DND-41 (cell line): ENCODE data around the gene MELK.

Experiments
- ATAC-seq: fragments of 200-7000 bp; cut with Tn5 transposase; 3 replicates; pipeline ENCODE4 v1.9.1; 2021; ENCODE audit warnings: low read depth; ENCODE audit not compliant: insufficient read depth
- DNase-seq: peaks from one replicate; pipeline ENCODE4 v3.0.0-alpha.2; 2020
- H2AFZ ChIP-seq: 2 replicates; pipeline ENCODE4 v1.6.0; 2012; ENCODE audit warnings: low read depth, low read length
- H3K27ac ChIP-seq: 2 replicates; pipeline ENCODE4 v1.5.1; 2012; ENCODE audit warnings: low read length, inconsistent platforms
- H3K27me3 ChIP-seq: fragments of 200-600 bp; sonication (generic); 2 replicates; pipeline ENCODE4 v1.6.0; 2012; ENCODE audit warnings: low read length, mild to moderate bottlenecking, inconsistent platforms; ENCODE audit not compliant: insufficient read depth, poor library complexity
- H3K36me3 ChIP-seq: 2 replicates; pipeline ENCODE4 v1.5.1; 2012; ENCODE audit warnings: low read length, inconsistent platforms; ENCODE audit not compliant: insufficient read depth
- H3K4me1 ChIP-seq: 2 replicates; pipeline ENCODE4 v1.5.1; 2012; ENCODE audit warnings: mild to moderate bottlenecking, low read length; ENCODE audit not compliant: insufficient read depth
- H3K4me2 ChIP-seq: 2 replicates; pipeline ENCODE4 v1.6.0; 2012; ENCODE audit warnings: mild to moderate bottlenecking, moderate library complexity, low read length, inconsistent platforms; ENCODE audit not compliant: insufficient read depth
- H3K4me3 ChIP-seq, 2 experiments: fragments of 200-600 bp in 1 of 2; shearing (Covaris generic) in 1 of 2; 2 replicates each; pipeline ENCODE4 v1.5.1; 2012 to 2016; ENCODE audit warnings: inconsistent platforms in 2 of 2, low read length in 2 of 2, mild to moderate bottlenecking in 2 of 2, low read depth in 1 of 2, moderate library complexity in 1 of 2
- H3K79me2 ChIP-seq: 2 replicates; pipeline ENCODE4 v1.6.0; 2012; ENCODE audit warnings: low read length, inconsistent platforms; ENCODE audit not compliant: insufficient read depth
- H3K9ac ChIP-seq: 2 replicates; pipeline ENCODE4 v1.6.0; 2012; ENCODE audit warnings: low read depth, mild to moderate bottlenecking, inconsistent platforms, low read length, moderate library complexity
- H3K9me3 ChIP-seq: 2 replicates; pipeline ENCODE4 v1.5.1; 2012; ENCODE audit warnings: low read length, moderate library complexity, mild to moderate bottlenecking, inconsistent platforms; ENCODE audit not compliant: insufficient read depth, severe bottlenecking
- H4K20me1 ChIP-seq: 2 replicates; pipeline ENCODE4 v1.6.0; 2012; ENCODE audit warnings: low read length; ENCODE audit not compliant: insufficient read depth
- CTCF ChIP-seq: IDR thresholded peaks from 2 replicates; pipeline ENCODE4 v1.5.1; 2012; ENCODE audit warnings: borderline replicate concordance, low read length, moderate library complexity, mild to moderate bottlenecking; ENCODE audit not compliant: poor library complexity, severe bottlenecking; ENCODE audit errors: extremely low read depth
- EZH2 ChIP-seq: IDR thresholded peaks from 3 replicates; pipeline ENCODE4 v1.6.1; 2012; ENCODE audit warnings: borderline replicate concordance, low read depth, mild to moderate bottlenecking, moderate library complexity, low read length, inconsistent platforms; ENCODE audit not compliant: severe bottlenecking

Gene MELK

GRCh38 chr9:36597412-36598178 lies 24.9 kb downstream of the MELK start:
- H4K20me1 ChIP-seq = peaks cover 6% of the 10 kb centered on the region; the same call in 1 of the 2 replicates
- H3K4me3 ChIP-seq = no peak overlapping the region
- no peak overlapping the region for H3K27ac ChIP-seq
- H2AFZ ChIP-seq = no peak overlapping the region
- no peaks in the 10 kb centered on the region for H3K27me3 ChIP-seq
- peaks cover 64% of the 10 kb centered on the region for H3K79me2 ChIP-seq
- DNase-seq (no peak), ATAC-seq (peak; percentile 53; the same call in 1 of the 3 replicates)
- H3K9me3 ChIP-seq = no peaks in the 10 kb centered on the region
- no peak overlapping the region for H3K9ac ChIP-seq
- TF ChIP-seq CTCF (peak; percentile 50), EZH2 (no peak)
- no peaks in the 10 kb centered on the region for H3K4me1 ChIP-seq
- peaks cover 88% of the 10 kb centered on the region for H3K36me3 ChIP-seq
- no peak overlapping the region for H3K4me2 ChIP-seq

GRCh38 chr9:36598273-36598672 lies 25.6 kb downstream of the MELK start:
- H3K4me1 ChIP-seq = no peaks in the 10 kb centered on the region
- H3K36me3 ChIP-seq = peaks cover 91% of the 10 kb centered on the region

GRCh38 chr9:36603006-36603405 lies 30.3 kb downstream of the MELK start:
- H3K4me3 ChIP-seq = no peak overlapping the region
- no peak for TF ChIP-seq CTCF
- no peak for TF ChIP-seq EZH2
- H3K27me3 ChIP-seq = no peaks in the 10 kb centered on the region
- ATAC-seq (no peak), DNase-seq (no peak)
- H3K9me3 ChIP-seq = no peaks in the 10 kb centered on the region
- H3K79me2 ChIP-seq = peaks cover 53% of the 10 kb centered on the region
- no peak overlapping the region for H3K27ac ChIP-seq
- no peaks in the 10 kb centered on the region for H3K4me1 ChIP-seq
- peaks cover 3% of the 10 kb centered on the region; the same call in 1 of the 2 replicates for H4K20me1 ChIP-seq
- H3K4me2 ChIP-seq = no peak overlapping the region
- H3K36me3 ChIP-seq = peaks cover 86% of the 10 kb centered on the region
- H3K9ac ChIP-seq = no peak overlapping the region
- H2AFZ ChIP-seq = no peak overlapping the region

More at GRCh38 chr9:36598273-36598672, 25.6 kb downstream of the MELK start:
- no peak overlapping the region for H3K4me3 ChIP-seq
- H2AFZ ChIP-seq = no peak overlapping the region
- no peaks in the 10 kb centered on the region for H3K27me3 ChIP-seq
- peaks cover 5% of the 10 kb centered on the region; the same call in 1 of the 2 replicates for H4K20me1 ChIP-seq
- TF ChIP-seq CTCF (no peak), EZH2 (no peak)
- H3K27ac ChIP-seq = no peak overlapping the region
- H3K9ac ChIP-seq = no peak overlapping the region
- DNase-seq = no peak
- no peaks in the 10 kb centered on the region for H3K9me3 ChIP-seq
- no peak overlapping the region for H3K4me2 ChIP-seq
- H3K79me2 ChIP-seq = peaks cover 64% of the 10 kb centered on the region
- ATAC-seq = no peak
